HG02678 (cell line): ENCODE data around the gene ASTN1.

Experiments
- ATAC-seq: cut with Tn5 transposase; IDR thresholded peaks from one replicate; pipeline ENCODE4 v1.9.1; 2021; ENCODE audit warnings: mild to moderate bottlenecking, moderate library complexity; ENCODE audit not compliant: unreplicated experiment

The ASTN1 gene

DNA sequence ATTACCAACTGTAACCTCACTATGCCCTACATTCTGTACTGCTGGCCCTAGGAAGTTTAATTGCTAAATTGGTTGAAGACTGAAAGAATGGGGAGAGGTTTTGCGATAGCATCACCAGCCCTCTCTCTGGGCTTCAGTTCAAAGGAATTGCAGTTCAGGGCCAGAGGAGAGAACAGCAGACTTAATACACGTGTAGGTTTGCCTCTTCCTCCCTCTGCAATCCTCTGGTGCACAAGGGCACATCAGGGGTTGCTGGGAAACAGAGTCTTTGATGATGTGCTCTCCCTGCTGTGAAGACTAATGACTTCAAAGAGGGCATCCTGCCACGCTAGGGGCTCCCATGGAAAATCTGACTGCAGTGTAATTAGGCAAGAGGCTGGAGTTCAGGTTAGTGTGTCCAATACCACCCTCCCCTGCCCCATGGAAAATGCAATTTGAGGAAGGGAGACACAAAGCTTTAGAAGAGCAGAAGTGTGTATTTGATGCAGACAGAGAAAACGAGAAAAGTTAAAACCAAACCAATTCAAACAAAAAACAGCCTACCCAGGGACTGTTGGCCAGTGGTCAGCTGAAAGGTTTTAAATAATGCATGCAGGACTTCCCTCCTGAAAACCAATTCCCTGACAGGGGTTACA is 167.9 kb downstream of the ASTN1 start:
- no peak for ATAC-seq

DNA sequence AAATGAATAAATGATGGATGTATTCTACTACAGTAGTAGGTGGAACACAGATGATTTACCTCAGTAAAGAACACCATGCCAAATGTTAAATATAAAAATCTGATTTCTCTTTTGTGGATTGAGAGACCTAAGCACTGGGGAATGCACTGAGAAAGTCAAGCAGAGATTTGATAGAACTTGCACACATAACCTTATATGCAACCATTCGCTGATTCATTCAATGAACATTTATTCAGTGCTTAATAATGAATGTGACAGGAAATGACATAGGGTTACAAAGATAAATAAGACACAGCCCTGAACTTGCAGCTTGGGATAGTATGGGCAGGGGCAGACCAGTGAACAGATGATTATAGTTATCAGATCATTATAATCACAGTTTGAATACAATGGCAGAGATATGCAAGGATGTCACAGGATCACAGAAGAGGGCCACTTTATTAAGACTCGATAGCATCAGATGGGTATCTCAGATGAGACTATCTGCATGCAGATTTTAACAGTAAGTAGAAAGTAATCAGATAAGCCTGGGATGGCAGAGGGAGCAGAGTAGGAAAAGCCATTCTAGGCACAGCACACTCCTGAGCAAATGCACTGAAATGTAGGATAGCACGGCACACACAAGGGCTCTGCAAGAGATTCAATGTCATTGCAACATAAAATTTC is 169.4 kb downstream of the ASTN1 start:
- ATAC-seq: no peak

DNA sequence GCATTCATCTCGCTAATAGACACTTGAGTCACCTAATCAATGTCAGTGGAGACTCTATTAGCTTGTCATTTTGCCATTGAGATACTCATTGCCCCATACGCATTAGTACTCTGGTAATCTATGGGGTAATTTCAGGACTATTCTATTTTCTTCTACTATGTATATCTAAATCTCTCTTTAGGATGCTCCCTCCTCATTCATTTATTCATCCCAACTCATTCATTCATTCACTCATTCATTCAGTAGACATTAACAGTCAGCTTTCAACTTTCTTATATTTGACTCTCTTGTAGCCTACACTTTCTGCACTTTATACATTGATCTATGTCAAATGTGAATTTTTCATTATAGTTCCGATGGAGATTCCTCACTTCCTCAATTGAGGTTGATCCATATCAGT is 170.9 kb downstream of the ASTN1 start:
- no peak for ATAC-seq

DNA sequence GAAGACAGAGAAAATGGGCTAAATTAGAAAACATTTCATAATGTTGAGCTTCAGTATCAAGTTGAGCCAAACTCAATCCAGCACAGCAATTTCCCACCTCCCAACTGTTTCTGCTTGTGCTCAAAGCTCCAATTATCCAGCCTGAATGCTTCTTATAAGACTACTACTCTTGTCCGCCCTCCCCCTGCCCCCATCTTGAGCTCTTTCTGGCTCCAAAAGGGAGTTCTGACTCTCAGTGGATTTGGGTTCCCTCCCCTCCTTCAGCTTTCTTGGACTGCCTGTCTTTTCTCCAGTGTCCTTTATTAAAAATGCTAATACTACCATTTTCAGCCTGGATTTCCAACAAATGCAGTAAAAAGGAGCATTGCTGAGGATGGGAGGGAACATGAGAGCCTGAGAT is 174.8 kb downstream of the ASTN1 start:
- no peak for ATAC-seq

DNA sequence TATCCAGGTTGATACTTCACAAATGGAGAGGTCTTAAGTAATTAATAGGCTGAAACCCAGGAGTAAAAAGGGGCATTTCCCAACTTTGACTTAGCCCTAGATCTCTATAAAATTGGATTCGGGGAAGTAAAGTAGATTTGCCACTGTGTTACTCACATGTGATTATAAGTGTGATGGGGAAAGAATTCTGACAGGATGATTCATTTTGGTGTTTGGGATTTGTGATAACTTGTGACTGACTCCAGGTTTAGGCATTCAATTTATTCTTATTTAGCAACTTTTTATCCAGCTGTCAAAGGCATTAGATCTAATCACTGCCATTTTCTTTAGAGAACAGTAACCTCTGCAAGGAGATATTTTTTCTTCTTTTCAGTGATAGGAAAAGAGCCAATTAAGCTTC is 175.5 kb downstream of the ASTN1 start:
- ATAC-seq: no peak

DNA sequence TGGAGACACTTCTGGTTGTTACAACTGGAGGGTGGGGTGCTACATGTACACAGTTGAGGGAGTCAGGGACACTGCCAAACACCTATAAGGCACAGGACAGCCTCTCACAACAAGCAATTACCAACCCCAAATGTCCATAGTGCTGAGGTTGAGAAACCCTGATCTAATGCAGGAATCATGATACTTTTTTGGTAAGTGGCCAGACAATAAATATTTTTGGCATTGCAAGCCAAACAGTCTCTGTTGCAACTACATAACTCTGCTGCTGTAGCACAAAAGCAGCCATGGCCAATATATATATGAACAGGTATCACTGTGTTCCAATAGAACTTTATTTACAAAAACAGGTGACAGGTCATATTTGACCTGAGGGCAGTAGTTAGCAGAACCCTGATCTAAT is 177.5 kb downstream of the ASTN1 start:
- ATAC-seq: no peak

- ATAC-seq: no peak
Measured at GRCh38 chr1:176983731-176984130, 180.8 kb downstream of the ASTN1 start.

DNA sequence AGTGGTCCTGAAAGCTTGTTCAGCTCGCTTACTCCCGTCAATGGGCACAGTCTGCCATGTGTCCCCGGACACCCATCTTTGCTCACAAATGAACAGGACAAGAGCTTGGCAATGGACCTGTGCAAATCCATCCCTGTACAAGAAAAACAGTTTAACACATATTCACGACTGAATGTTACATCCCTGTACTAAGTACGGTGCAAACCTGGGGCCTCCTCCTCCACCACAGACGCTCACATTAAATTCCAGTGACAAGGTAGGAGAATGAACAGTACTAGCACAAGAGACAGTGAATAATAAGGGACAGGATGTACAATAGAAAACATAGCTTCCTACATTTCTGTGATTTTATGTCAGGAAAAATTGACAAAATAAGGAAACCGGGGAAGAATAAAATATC is 187.7 kb downstream of the ASTN1 start:
- ATAC-seq: no peak

- ATAC-seq: no peak
Measured at GRCh38 chr1:176976225-176976624, 188.3 kb downstream of the ASTN1 start.

GRCh38 chr1:176964687-176965086 is 199.8 kb downstream of the ASTN1 start:
- ATAC-seq: no peak

DNA sequence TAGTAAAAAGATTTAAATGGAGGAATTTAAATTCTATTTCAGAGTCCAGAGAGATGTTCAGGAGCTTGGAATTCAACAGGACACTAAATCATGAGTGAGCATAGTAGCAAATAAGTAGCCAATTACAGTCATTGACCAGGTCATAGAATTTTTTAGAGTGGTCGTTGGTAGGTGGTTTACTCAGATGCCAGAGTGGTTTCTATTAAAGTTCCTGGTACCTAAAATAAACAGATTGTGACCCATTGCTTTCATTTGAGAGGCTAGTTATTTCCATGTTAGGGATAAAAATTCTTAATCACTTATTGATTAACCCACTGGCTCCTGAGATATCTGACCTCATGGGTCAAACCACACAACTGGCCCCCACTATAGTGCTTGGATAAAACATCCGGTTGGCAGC is 201.3 kb downstream of the ASTN1 start:
- ATAC-seq: no peak

GRCh38 chr1:176961678-176962077 is 202.8 kb downstream of the ASTN1 start:
- ATAC-seq: no peak

DNA sequence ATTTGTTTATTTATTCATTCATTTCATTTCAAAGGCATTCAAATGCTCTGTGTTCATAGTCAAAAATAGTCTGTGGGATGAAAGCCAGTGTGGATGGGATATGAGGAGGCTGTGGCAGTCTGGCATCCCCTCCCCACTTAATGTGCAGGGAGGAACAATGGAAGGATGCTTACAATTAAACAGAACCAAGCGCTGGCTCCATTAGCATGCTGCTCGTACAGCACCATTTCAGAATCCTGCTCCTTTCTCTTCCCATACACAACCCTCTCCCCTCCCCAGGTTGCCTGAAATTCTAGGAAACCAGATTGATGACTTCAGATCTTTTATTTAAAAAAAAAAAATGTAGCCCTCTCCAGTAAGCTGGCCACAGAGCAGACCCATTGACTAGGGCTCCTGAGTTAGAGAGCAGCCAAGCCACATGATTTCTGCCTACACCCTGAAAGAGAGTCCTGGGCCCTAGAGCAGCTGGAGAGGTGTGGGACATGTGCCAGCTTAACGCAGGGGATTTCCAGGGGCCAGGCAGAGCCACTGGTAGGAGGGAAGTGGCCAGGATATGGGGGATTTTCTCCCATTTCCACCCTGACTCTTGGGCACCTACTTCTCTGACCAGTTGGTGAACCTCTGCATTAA is 205.2 kb downstream of the ASTN1 start:
- ATAC-seq: no peak

DNA sequence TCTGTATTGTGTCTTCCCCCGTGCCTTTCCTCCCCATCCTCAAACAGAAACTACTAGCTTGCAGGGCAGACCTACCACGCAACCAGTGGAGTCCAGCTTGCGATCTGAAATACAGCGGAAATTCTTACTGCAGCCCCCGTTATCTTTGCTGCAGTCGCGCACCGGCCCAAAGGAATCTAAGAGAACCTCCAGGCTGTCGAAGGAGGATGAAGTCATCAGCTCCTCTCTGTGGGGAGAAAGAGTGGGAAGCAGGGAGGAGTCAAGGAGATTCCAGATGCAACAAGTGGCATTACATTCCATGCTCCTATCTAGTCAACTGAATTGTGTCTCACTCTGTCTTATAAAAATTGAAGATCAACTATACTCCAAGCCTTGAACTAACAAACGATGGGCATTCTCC is 206.9 kb downstream of the ASTN1 start:
- no peak for ATAC-seq

- no peak for ATAC-seq
Measured at GRCh38 chr1:176954242-176954641, 210.3 kb downstream of the ASTN1 start.

- no peak for ATAC-seq
Measured at GRCh38 chr1:176950736-176951324, 213.7 kb downstream of the ASTN1 start.

- ATAC-seq: peak; percentile 56
Measured at GRCh38 chr1:176949033-176949662, 215.4 kb downstream of the ASTN1 start.

DNA sequence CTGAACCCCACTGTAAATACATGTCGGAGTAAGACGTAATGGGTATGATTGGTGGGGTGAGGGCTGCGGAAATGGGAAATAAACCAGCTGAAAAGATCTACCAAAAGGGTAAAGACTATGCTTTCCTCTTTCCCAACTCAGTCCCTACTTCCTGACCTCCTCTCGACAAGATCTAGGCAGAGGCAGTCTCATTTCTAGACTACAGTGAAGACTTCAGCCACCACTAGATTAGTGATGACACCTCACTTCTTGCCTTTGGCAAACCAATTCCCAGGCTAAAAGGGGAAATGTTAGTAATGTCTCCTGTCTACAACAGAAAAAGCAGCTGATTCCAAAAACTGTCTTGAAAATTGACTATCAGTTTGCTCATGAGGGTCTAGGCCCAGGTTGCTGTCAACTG is 219.9 kb downstream of the ASTN1 start:
- no peak for ATAC-seq

GRCh38 chr1:176943783-176944182 is 220.7 kb downstream of the ASTN1 start:
- no peak for ATAC-seq

DNA sequence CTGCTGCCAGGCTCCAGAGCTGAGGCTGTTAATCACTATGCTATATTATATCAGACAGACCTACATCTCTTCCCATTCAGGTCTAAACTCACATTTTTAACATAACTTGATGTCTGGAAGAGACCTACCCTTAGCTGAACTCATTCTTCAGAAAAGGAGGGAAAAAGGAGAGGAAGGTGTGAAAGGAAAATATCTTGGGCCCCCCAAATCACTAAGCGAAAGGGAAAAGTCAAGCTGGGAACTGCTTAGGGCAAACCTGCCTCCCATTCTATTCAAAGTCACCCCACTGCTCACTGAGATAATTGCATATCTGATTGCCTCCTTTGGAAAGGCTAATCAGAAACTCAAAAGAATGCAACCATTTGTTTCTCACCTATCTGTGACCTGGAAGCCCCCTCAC is 222.2 kb downstream of the ASTN1 start:
- ATAC-seq: no peak

GRCh38 chr1:176939993-176940392 is 224.5 kb downstream of the ASTN1 start:
- ATAC-seq: no peak

GRCh38 chr1:176938375-176938774 is 226.1 kb downstream of the ASTN1 start:
- ATAC-seq: no peak
